ENCODE data around the gene CEP72.
"Not testable (repeated sequence)": the region's sequence is repeated elsewhere in the genome, so short reads cannot be mapped to it uniquely, and the experiment has no call there.

Gene CEP72

GRCh38 chr5:673831-674629 is 61.9 kb downstream of the CEP72 start:
- no peak for FAIRE-seq

- FAIRE-seq, result no peak
Measured at GRCh38 chr5:674630-675011, 62.5 kb downstream of the CEP72 start.

- FAIRE-seq, result no peak
Measured at GRCh38 chr5:675111-675870, 63.2 kb downstream of the CEP72 start.

GRCh38 chr5:675871-676698 is 63.9 kb downstream of the CEP72 start:
- FAIRE-seq, result no peak

GRCh38 chr5:676699-677076 is 64.5 kb downstream of the CEP72 start:
- FAIRE-seq, result no peak

- no peak for FAIRE-seq
Measured at GRCh38 chr5:677131-678101, 65.3 kb downstream of the CEP72 start.

GRCh38 chr5:678521-678920 is 66.4 kb downstream of the CEP72 start:
- FAIRE-seq, result not testable (repeated sequence)

GRCh38 chr5:679166-679895 is 67.2 kb downstream of the CEP72 start:
- FAIRE-seq, result not testable (repeated sequence)

GRCh38 chr5:680118-680795 is 68.1 kb downstream of the CEP72 start:
- not testable (repeated sequence) for FAIRE-seq

- FAIRE-seq, result not testable (repeated sequence)
Measured at GRCh38 chr5:680836-681235, 68.7 kb downstream of the CEP72 start.

GRCh38 chr5:681317-682191 is 69.4 kb downstream of the CEP72 start:
- FAIRE-seq, result not testable (repeated sequence)

- FAIRE-seq, result not testable (repeated sequence)
Measured at GRCh38 chr5:682216-682615, 70.1 kb downstream of the CEP72 start.

GRCh38 chr5:682651-683358 is 70.7 kb downstream of the CEP72 start:
- FAIRE-seq, result not testable (repeated sequence)

- no peak for FAIRE-seq
Measured at GRCh38 chr5:683551-684481, 71.7 kb downstream of the CEP72 start.

- FAIRE-seq, result no peak
Measured at GRCh38 chr5:684751-685216, 72.6 kb downstream of the CEP72 start.

GRCh38 chr5:685262-686171 is 73.4 kb downstream of the CEP72 start:
- no peak for FAIRE-seq

GRCh38 chr5:686172-686523 is 74.0 kb downstream of the CEP72 start:
- not testable (repeated sequence) for FAIRE-seq
